GM20000 (cell line): Measurements from ENCODE around the gene NKRF.
"Not testable (repeated sequence)": the region's sequence is repeated elsewhere in the genome, so short reads cannot be mapped to it uniquely, and the experiment has no call there.

Experiments used
- DNase-seq: peaks from one replicate; pipeline ENCODE4 v3.0.0; 2012; ENCODE audit warnings: low spot score
- TF ChIP-seq, protein P1 (sequence below): IDR thresholded peaks from 2 replicates; pipeline ENCODE4 v1.5.1; 2012; ENCODE audit warnings: mild to moderate bottlenecking, control low read depth; ENCODE audit errors: extremely low read depth, missing control alignments

The NKRF gene

DNA sequence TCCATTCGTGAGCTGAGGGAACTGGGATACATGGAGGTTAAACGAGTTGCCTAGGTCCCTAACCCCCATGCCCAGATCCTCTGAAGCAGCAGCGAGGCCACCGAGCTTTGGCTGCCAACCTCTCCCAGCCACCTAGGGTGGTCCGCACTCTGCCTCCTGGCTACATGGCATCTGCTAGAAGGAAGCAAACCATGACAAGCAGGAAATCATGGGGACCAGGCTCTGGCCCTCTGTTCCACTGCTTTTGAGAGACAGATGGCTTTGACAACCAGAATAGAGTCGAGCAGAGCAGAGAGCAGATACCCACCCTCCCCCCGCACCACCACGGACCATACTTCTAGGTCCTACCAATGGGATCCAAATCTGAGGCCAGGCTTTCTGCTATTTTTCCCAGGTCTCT, 37.5 kb upstream of the NKRF start:
- DNase-seq = no peak
- TF ChIP-seq, protein P1, sequence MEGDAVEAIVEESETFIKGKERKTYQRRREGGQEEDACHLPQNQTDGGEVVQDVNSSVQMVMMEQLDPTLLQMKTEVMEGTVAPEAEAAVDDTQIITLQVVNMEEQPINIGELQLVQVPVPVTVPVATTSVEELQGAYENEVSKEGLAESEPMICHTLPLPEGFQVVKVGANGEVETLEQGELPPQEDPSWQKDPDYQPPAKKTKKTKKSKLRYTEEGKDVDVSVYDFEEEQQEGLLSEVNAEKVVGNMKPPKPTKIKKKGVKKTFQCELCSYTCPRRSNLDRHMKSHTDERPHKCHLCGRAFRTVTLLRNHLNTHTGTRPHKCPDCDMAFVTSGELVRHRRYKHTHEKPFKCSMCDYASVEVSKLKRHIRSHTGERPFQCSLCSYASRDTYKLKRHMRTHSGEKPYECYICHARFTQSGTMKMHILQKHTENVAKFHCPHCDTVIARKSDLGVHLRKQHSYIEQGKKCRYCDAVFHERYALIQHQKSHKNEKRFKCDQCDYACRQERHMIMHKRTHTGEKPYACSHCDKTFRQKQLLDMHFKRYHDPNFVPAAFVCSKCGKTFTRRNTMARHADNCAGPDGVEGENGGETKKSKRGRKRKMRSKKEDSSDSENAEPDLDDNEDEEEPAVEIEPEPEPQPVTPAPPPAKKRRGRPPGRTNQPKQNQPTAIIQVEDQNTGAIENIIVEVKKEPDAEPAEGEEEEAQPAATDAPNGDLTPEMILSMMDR = no peak

DNA sequence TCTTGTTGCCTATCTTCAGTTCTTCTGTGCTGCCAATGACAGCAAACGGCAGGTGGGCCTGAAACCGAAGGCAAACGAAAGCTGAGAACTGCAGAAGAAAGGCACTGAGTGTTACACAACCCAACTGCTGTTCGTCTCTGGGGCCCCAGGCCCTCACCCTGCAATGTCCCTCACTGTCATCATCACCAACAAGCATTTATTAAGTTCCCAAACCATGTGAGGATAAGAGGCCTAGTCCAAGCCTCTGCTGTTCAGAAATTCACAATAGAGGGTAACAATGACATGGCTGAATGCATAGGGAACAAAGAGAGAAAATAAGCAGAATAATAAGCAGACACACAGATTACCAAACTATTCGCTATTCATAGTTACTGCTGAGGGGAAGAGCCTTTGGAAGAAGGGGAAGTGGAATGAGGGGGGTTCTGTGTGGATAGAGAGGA, 34.5 kb upstream of the NKRF start:
- TF ChIP-seq, protein P1 = no peak
- no peak for DNase-seq

DNA sequence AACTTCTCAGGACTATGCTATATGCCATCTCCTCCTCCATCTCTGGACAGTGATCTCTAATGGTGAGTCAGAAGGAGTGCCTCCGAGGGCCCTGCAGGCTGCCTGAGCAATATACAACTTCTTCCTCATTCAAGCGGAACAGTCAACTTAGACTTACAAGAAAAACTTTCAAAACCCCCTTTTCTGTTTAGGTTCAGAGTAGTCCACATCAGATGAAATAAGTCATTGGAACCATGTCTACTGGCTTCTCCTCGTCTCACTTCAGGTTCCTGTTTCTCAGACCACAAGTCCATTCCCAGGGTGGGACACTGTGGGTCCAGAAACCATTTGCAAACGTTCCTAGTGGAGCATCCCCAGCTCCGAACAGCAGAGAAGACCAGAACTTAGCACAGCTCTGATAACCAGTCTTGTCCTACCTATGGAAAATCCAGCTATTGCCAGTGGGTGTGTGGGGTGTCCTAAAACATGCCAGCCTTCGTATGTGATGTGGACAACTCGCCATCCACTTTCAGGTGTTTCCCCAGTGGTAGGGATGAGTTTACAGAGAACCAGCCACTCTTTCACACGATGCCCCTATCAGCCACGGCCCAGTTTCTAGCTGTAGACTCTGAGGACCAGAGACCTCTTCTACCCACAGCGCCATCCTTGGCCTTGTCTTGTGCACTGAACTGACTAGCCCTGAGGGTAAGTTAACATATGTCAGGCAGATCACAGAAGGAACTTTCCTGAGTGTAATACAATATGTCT, 32.7 kb upstream of the NKRF start:
- TF ChIP-seq, protein P1 = no peak
- peak; percentile 44 for DNase-seq

DNA sequence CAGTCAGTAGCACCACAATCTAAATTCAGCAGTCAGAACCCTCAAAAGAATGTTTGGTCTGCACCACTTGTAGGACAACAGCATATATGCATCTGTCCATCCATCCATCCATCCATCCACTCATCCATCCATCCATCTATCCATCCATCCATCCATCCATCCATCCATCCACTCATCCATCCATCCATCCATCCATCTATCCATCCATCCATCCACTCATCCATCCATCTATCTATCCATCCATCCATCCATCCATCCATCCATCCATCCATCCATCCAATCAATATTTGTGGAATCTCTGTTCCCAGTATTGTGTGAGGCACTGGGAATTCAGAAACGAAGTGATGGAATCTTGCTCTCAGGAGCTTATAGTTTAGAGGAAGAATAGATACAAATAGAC, 31.2 kb upstream of the NKRF start:
- DNase-seq = not testable (repeated sequence)

DNA sequence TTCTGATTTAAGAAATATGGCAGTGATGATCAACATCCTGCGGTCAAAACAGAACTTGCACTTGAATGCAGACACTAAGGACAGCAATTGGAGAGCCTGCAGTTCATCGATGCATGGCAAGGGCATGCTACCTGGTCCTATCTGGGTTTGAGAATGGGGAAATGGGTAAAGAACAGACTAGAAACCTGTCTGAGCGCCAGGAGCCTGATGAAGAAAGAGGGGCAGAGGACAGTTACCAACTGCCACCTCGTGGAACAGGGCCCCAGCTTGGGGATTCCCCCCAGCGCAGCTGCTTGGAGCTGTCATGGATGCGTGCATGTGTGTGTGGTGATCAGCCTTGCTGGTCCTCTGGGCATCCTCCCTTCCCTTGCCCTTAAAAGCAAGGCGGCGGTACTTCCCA, 30.2 kb upstream of the NKRF start:
- DNase-seq = no peak
- TF ChIP-seq, protein P1 = no peak

DNA sequence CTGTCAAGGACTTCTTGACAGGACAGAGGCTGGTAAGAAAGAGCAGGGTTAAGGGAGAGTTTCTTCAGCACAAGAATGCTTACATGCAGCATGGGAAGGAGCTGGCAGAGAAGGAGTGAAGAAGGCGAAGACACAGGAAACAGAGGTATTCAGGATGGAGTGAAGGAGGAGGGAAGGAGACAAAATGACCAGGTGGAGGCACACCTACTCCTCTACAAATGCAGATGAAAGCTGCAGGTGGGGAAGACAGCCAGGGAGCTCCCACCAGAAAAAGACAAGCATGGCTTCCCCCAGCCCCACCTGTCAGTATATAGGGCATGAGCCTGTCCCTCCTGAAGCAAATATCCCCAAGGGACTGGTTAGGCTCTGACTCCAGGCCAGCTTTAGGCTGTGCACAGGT, 29.6 kb upstream of the NKRF start:
- no peak for DNase-seq
- TF ChIP-seq, protein P1 = no peak

DNA sequence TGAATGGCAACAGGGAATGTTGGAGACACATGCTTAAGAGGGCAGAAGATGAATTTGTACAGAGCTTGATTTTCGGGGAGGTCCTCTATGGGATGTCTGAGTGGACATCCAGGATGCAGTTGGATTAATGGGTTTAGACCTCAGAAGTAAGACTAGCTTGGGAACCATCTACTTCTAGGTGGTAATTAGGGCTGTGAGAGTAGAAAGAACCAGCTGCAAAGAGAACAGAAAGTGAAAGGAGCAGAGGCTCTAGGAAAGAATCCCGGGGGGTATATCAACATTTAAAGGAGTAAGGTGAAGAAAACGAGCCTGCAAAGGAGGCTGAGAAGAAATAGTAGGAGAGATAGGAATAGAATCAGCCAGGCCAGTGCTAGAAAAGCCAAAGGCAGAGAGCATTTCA, 29.0 kb upstream of the NKRF start:
- TF ChIP-seq, protein P1 = no peak
- no peak for DNase-seq

DNA sequence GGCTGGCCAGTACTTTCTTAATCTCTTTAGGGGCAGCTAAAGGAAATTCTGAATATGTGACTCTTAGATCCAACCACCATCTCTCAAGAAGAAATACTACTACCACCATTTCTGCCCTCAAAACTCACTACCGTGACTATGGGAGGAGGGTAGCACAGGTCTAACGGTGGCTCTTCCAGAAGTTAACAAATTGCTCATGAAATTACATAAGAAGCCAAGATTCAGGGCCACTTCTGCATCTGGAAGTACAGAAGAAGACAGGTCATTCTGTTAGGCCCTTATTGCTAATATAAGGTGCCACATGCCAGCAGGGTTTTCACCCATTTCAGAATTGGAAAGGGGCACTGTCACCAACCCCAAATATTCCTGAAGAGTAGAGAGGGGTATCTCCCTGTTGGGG, 19.6 kb upstream of the NKRF start:
- TF ChIP-seq, protein P1 = no peak
- DNase-seq = no peak
